ENCODE measurements around the gene FHOD3. TPM values are rescaled to one million over a fixed set of nuclear protein-coding genes. Genes with fewer than 3 reads are reported as not detected.

Gene FHOD3
- total and polyA plus RNA-seq, 4 donors, result 0.57 to 1.3 (median 1.2) TPM; not detected in 1

GRCh38 chr18:36559149-36559857 lies 261.8 kb downstream of the FHOD3 start (continued):
- TF ChIP-seq EGR1 (IDR thresholded peaks at IDR 0.05; ENCODE audit: low read depth in 2 of 2), result no peak

- Histone ChIP-seq H3K9ac (ENCODE audit: low read depth in 1 of 2, low read length in 2 of 2) (no peak overlapping the region), H3K4me1 (ENCODE audit: control insufficient read depth in 4 of 4, insufficient read depth in 4 of 4, low read length in 3 of 4) (no peaks in the 10 kb centered on the region), H3K36me3 (ENCODE audit: control insufficient read depth in 4 of 4, insufficient read depth in 3 of 4, low read depth in 1 of 4, low read length in 3 of 4) (no peaks in the 10 kb centered on the region), H3K9me3 (ENCODE audit: control insufficient read depth in 4 of 4, low read length in 3 of 4) (no peaks in the 10 kb centered on the region), H3K27me3 (ENCODE audit: control insufficient read depth in 4 of 4, insufficient read depth in 4 of 4, low read length in 3 of 4) (peaks cover 0 to 4% (median under 1%) of the 10 kb centered on the region in 4 donors), H3K4me3 (ENCODE audit: low read depth in 1 of 3, low read length in 3 of 3) (no peak overlapping the region), H3K27ac (ENCODE audit: low read depth in 1 of 2, low read length in 2 of 2) (no peak overlapping the region)
- 89% methylated on average over 2 of the region's 2 CpGs for WGBS
- TF ChIP-seq TAF1 (conservative IDR thresholded peaks at IDR 0.05), result no peak
- TF ChIP-seq, protein P1, sequence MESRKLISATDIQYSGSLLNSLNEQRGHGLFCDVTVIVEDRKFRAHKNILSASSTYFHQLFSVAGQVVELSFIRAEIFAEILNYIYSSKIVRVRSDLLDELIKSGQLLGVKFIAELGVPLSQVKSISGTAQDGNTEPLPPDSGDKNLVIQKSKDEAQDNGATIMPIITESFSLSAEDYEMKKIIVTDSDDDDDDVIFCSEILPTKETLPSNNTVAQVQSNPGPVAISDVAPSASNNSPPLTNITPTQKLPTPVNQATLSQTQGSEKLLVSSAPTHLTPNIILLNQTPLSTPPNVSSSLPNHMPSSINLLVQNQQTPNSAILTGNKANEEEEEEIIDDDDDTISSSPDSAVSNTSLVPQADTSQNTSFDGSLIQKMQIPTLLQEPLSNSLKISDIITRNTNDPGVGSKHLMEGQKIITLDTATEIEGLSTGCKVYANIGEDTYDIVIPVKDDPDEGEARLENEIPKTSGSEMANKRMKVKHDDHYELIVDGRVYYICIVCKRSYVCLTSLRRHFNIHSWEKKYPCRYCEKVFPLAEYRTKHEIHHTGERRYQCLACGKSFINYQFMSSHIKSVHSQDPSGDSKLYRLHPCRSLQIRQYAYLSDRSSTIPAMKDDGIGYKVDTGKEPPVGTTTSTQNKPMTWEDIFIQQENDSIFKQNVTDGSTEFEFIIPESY (IDR thresholded peaks at IDR 0.05), result no peak
- no peak for TF ChIP-seq ATF3 (IDR thresholded peaks at IDR 0.05)
- no peak for TF ChIP-seq GABPA (IDR thresholded peaks at IDR 0.05 in 1 of 2, conservative IDR thresholded peaks at IDR 0.05 in 1 of 2)
- TF ChIP-seq JUND (IDR thresholded peaks at IDR 0.05), result no peak
- no peak for TF ChIP-seq EGR1 (IDR thresholded peaks at IDR 0.05; ENCODE audit: low read depth in 2 of 2)
- TF ChIP-seq, protein P2, sequence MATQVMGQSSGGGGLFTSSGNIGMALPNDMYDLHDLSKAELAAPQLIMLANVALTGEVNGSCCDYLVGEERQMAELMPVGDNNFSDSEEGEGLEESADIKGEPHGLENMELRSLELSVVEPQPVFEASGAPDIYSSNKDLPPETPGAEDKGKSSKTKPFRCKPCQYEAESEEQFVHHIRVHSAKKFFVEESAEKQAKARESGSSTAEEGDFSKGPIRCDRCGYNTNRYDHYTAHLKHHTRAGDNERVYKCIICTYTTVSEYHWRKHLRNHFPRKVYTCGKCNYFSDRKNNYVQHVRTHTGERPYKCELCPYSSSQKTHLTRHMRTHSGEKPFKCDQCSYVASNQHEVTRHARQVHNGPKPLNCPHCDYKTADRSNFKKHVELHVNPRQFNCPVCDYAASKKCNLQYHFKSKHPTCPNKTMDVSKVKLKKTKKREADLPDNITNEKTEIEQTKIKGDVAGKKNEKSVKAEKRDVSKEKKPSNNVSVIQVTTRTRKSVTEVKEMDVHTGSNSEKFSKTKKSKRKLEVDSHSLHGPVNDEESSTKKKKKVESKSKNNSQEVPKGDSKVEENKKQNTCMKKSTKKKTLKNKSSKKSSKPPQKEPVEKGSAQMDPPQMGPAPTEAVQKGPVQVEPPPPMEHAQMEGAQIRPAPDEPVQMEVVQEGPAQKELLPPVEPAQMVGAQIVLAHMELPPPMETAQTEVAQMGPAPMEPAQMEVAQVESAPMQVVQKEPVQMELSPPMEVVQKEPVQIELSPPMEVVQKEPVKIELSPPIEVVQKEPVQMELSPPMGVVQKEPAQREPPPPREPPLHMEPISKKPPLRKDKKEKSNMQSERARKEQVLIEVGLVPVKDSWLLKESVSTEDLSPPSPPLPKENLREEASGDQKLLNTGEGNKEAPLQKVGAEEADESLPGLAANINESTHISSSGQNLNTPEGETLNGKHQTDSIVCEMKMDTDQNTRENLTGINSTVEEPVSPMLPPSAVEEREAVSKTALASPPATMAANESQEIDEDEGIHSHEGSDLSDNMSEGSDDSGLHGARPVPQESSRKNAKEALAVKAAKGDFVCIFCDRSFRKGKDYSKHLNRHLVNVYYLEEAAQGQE (IDR thresholded peaks at IDR 0.05), result no peak
- TF ChIP-seq FOXA2 (IDR thresholded peaks at IDR 0.05), result no peak
- TF ChIP-seq CTCF (IDR thresholded peaks at IDR 0.05; ENCODE audit: low read depth, low read length, missing input control), result no peak
- TF ChIP-seq NR2F2 (IDR thresholded peaks at IDR 0.05), result no peak
- TF ChIP-seq, protein P3, sequence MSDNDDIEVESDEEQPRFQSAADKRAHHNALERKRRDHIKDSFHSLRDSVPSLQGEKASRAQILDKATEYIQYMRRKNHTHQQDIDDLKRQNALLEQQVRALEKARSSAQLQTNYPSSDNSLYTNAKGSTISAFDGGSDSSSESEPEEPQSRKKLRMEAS (IDR thresholded peaks at IDR 0.05), result no peak
- no peak for TF ChIP-seq HNF4A (conservative IDR thresholded peaks at IDR 0.05)
- TF ChIP-seq HNF4G (IDR thresholded peaks at IDR 0.05), result no peak
- no peak for TF ChIP-seq YY1 (IDR thresholded peaks at IDR 0.05)
- DNase-seq (ENCODE audit: low spot score), result no peak
These were observed 262.7 kb downstream of the FHOD3 start for GRCh38 chr18:36560187-36560586.
